ENCODE results near the gene HLA-G.
"Not testable (repeated sequence)": the region's sequence is repeated elsewhere in the genome, so short reads cannot be mapped to it uniquely, and the experiment has no call there.

HLA-G gene

DNA sequence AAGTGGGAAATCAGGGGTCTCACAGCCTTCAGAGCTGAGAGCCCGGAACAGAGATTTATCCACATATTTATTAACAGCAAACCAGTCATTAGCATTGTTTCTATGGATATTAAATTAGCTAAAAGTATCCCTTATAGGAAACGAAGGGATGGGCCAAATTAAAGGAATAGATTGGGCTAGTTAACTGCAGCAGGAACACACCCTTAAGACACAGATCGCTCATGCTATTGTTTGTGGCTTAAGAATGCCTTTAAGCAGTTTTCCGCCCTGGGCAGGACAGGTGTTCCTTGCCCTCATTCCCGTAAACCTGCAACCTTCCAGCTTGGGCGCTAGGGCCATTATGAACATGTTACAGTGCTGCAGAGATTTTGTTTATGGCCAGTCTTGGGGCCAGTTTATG, 48.1 kb downstream of the HLA-G start:
- not testable (repeated sequence) for DNase-seq

All from NCI-H1694 (cell line).